Measurements from ENCODE around the gene INPP5A.

INPP5A gene

GRCh38 chr10:132711613-132712121, 174.1 kb downstream of the INPP5A start:
- peak; percentile 57 for DNase-seq

GRCh38 chr10:132712291-132712690, 174.7 kb downstream of the INPP5A start:
- DNase-seq: peak; percentile 55

- peak; percentile 46 for DNase-seq
Measured at GRCh38 chr10:132712743-132713142, 175.2 kb downstream of the INPP5A start.

GRCh38 chr10:132713421-132714095, 176.0 kb downstream of the INPP5A start:
- DNase-seq: peak; percentile 52

GRCh38 chr10:132714096-132714985, 176.8 kb downstream of the INPP5A start:
- DNase-seq: peak; percentile 30

GRCh38 chr10:132714986-132715775, 177.6 kb downstream of the INPP5A start:
- DNase-seq: peak; percentile 47

- DNase-seq: peak; percentile 58
Measured at GRCh38 chr10:132715776-132716680, 178.4 kb downstream of the INPP5A start.

- DNase-seq: peak; percentile 33
Measured at GRCh38 chr10:132716691-132717490, 179.3 kb downstream of the INPP5A start.

- DNase-seq: no peak
Measured at GRCh38 chr10:132721725-132722124, 184.1 kb downstream of the INPP5A start.

- DNase-seq: no peak
Measured at GRCh38 chr10:132722394-132723329, 185.1 kb downstream of the INPP5A start.

GRCh38 chr10:132723330-132723970, 185.9 kb downstream of the INPP5A start:
- no peak for DNase-seq

GRCh38 chr10:132724446-132724845, 186.9 kb downstream of the INPP5A start:
- DNase-seq: no peak

- DNase-seq: no peak
Measured at GRCh38 chr10:132725202-132725601, 187.6 kb downstream of the INPP5A start.

GRCh38 chr10:132726194-132726593, 188.6 kb downstream of the INPP5A start:
- DNase-seq: no peak

- no peak for DNase-seq
Measured at GRCh38 chr10:132726951-132727350, 189.4 kb downstream of the INPP5A start.

GRCh38 chr10:132727411-132727810, 189.8 kb downstream of the INPP5A start:
- DNase-seq: no peak

- DNase-seq: no peak
Measured at GRCh38 chr10:132728321-132728720, 190.7 kb downstream of the INPP5A start.

- no peak for DNase-seq
Measured at GRCh38 chr10:132728741-132729140, 191.2 kb downstream of the INPP5A start.
